Liver (tissue), 9 donors: Measurements from ENCODE around the gene ENPP3. TPM values are rescaled to one million over a fixed set of nuclear protein-coding genes. Genes with fewer than 3 reads are reported as not detected.
A peak's percentile ranks its signal among the peaks of the same experiment; 100 is the strongest.

Experiments
- DNase-seq: peaks from one replicate; pipeline ENCODE4 v3.0.0-alpha.2; 2017; ENCODE audit warnings: low spot score
- H3K27ac ChIP-seq, 2 donors: one replicate each; pipeline ENCODE4 v1.7.0; 2013; ENCODE audit warnings: inconsistent platforms in 2 of 2, low read length in 2 of 2, control low read depth in 1 of 2, low read depth in 1 of 2, mild to moderate bottlenecking in 1 of 2
- H3K27me3 ChIP-seq, 4 donors: one replicate each; pipeline versions ENCODE4 v1.6.1 to v1.7.0; 2013; ENCODE audit warnings: low read length in 3 of 4, inconsistent platforms in 1 of 4, mild to moderate bottlenecking in 1 of 4, moderate library complexity in 1 of 4; ENCODE audit not compliant: control insufficient read depth in 4 of 4, insufficient read depth in 4 of 4
- H3K36me3 ChIP-seq, 4 donors: one replicate each; pipeline versions ENCODE4 v1.6.1 to v1.7.0; 2013; ENCODE audit warnings: low read length in 3 of 4, mild to moderate bottlenecking in 3 of 4, low read depth in 1 of 4, moderate library complexity in 1 of 4; ENCODE audit not compliant: control insufficient read depth in 4 of 4, insufficient read depth in 3 of 4
- H3K4me1 ChIP-seq, 4 donors: one replicate each; pipeline versions ENCODE4 v1.6.1 to v1.7.0; 2013; ENCODE audit warnings: low read length in 3 of 4, mild to moderate bottlenecking in 3 of 4, moderate library complexity in 1 of 4; ENCODE audit not compliant: control insufficient read depth in 4 of 4, insufficient read depth in 4 of 4
- H3K4me3 ChIP-seq, 3 donors: one replicate each; pipeline versions ENCODE4 v1.6.1 to v1.7.0; 2013; ENCODE audit warnings: low read length in 3 of 3, control low read depth in 1 of 3, low read depth in 1 of 3, mild to moderate bottlenecking in 1 of 3
- H3K9ac ChIP-seq, 2 donors: one replicate each; pipeline ENCODE4 v1.7.0; 2013; ENCODE audit warnings: low read length in 2 of 2, mild to moderate bottlenecking in 2 of 2, moderate library complexity in 2 of 2, control low read depth in 1 of 2, low read depth in 1 of 2
- H3K9me3 ChIP-seq, 4 donors: one replicate each; pipeline versions ENCODE4 v1.6.1 to v1.7.0; 2013; ENCODE audit warnings: low read length in 3 of 4; ENCODE audit not compliant: control insufficient read depth in 4 of 4
- EGR1 ChIP-seq, 2 donors: IDR thresholded peaks; 2 replicates each; pipeline ENCODE4 v1.6.1; 2016 to 2018; ENCODE audit warnings: antibody characterized with exemption in 2 of 2, low read depth in 2 of 2
- FOXA1 ChIP-seq: IDR thresholded peaks from 2 replicates; pipeline ENCODE4 v1.6.1; 2016; ENCODE audit warnings: antibody characterized with exemption
- FOXA2 ChIP-seq: IDR thresholded peaks from 2 replicates; pipeline ENCODE4 v1.6.1; 2016; ENCODE audit warnings: antibody characterized with exemption
- GABPA ChIP-seq, 2 donors: IDR thresholded peaks in 1 of 2; conservative IDR thresholded peaks in 1 of 2; 2 replicates each; pipeline ENCODE4 v1.6.1; 2016; ENCODE audit warnings: antibody characterized with exemption in 2 of 2, mild to moderate bottlenecking in 1 of 2, moderate library complexity in 1 of 2
- HNF4A ChIP-seq, 2 donors: conservative IDR thresholded peaks; 2 replicates each; pipeline ENCODE4 v1.6.1; 2016; ENCODE audit warnings: antibody characterized with exemption in 2 of 2, mild to moderate bottlenecking in 2 of 2
- HNF4G ChIP-seq: IDR thresholded peaks from 2 replicates; pipeline ENCODE4 v1.6.1; 2016; ENCODE audit warnings: antibody characterized with exemption
- RAD21 ChIP-seq, 2 donors: IDR thresholded peaks; 2 replicates each; pipeline ENCODE4 v1.6.1; 2016; ENCODE audit warnings: antibody characterized with exemption in 2 of 2, mild to moderate bottlenecking in 2 of 2
- RXRA ChIP-seq, 2 donors: IDR thresholded peaks; 2 replicates each; pipeline ENCODE4 v1.6.1; 2017 to 2018; ENCODE audit warnings: antibody characterized with exemption in 2 of 2, mild to moderate bottlenecking in 1 of 2
- SP1 ChIP-seq: IDR thresholded peaks from 2 replicates; pipeline ENCODE4 v1.6.1; 2018; ENCODE audit warnings: antibody characterized with exemption, mild to moderate bottlenecking
- TAF1 ChIP-seq: conservative IDR thresholded peaks from 2 replicates; pipeline ENCODE4 v1.6.1; 2016; ENCODE audit warnings: antibody characterized with exemption, mild to moderate bottlenecking
- YY1 ChIP-seq: IDR thresholded peaks from 2 replicates; pipeline ENCODE4 v1.6.1; 2016; ENCODE audit warnings: antibody characterized with exemption, mild to moderate bottlenecking
- WGBS: extraction: QIAGEN DNeasy Blood & Tissue Kit; methylation state at CpG from one replicate; pipeline ENCODE4 v1.1.7; 2013; 5-methylcytosine and 5-hydroxymethylcytosine counted together
- polyA plus RNA-seq, 2 donors: library from polyadenylated mRNA; stranded (reverse) in 1 of 2; unstranded in 1 of 2; fragments of 200-250 nt in 1 of 2; fragments of >200 nt in 1 of 2; fragmentation: Nextera tagmentation in 1 of 2; extraction: Ambion mirVana in 1 of 2; gene quantifications; one replicate each; pipeline versions ENCODE4 v1.2.1 to v1.2.3, GENCODE V29; 2013 to 2015
- total RNA-seq, 2 donors: library from RNA; depleted of rRNA; stranded (reverse); fragments of >200 nt; gene quantifications; one replicate each; pipeline ENCODE4 v1.2.3, GENCODE V29; 2014
- TF ChIP-seq, protein P1 (sequence below): fragments of 150-350 bp; IDR thresholded peaks from 2 replicates; pipeline ENCODE4 v1.5.1; 2017; ENCODE audit warnings: improper control_type of control experiment, low read depth, low read length; ENCODE audit not compliant: missing input control
- TF ChIP-seq, protein P2 (sequence below): IDR thresholded peaks from 2 replicates; pipeline ENCODE4 v1.6.1; 2016; ENCODE audit warnings: antibody characterized with exemption
- TF ChIP-seq, protein P3 (sequence below): IDR thresholded peaks from 2 replicates; pipeline ENCODE4 v1.6.1; 2016; ENCODE audit warnings: antibody characterized with exemption
- donor health status: healthy.
- donor health status: healthy.
- donor health status: healthy.
- donor health status: healthy.
- donor health status: healthy.

Gene ENPP3
- total and polyA plus RNA-seq, 4 donors: 0.51 to 6.1 (median 1.1) TPM

DNA sequence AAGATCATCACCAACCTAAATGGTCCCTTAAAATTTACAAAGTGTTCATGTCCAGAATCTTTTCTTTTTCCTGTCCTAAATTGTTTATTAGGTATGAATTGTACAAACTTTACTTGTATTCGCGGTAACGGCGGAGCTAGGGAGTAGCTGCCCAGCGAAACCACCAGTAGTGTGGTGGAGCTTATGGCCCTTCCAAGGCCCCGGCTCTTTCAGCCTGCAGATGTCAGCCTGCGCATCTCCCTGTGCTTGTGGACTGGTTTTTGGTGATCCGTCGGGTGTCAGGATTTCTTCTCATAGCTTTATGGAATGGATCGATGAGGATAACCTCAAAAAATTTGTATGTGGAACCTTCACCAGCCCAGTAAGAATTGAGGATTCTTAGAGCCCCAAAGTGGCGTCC, 143.5 kb downstream of the ENPP3 start:
- no peak overlapping the region for H3K27ac ChIP-seq
- H3K4me3 ChIP-seq: no peak overlapping the region
- H3K27me3 ChIP-seq: no peaks in the 10 kb centered on the region
- H3K4me1 ChIP-seq: no peaks in the 10 kb centered on the region
- no peak overlapping the region for H3K9ac ChIP-seq
- no peak for DNase-seq
- TF ChIP-seq SP1: no peak
- no peak for TF ChIP-seq GABPA (IDR thresholded peaks at IDR 0.05 in 1 of 2, conservative IDR thresholded peaks at IDR 0.05 in 1 of 2)
- no peak for TF ChIP-seq YY1
- no peak for TF ChIP-seq EGR1 (IDR thresholded peaks at IDR 0.05; ENCODE audit: low read depth in 2 of 2)
- TF ChIP-seq HNF4G: no peak
- TF ChIP-seq FOXA1: no peak
- H3K9me3 ChIP-seq: no peaks in the 10 kb centered on the region
- 94% methylated on average over 11 of the region's 11 CpGs for WGBS
- H3K36me3 ChIP-seq: no peaks in the 10 kb centered on the region

DNA sequence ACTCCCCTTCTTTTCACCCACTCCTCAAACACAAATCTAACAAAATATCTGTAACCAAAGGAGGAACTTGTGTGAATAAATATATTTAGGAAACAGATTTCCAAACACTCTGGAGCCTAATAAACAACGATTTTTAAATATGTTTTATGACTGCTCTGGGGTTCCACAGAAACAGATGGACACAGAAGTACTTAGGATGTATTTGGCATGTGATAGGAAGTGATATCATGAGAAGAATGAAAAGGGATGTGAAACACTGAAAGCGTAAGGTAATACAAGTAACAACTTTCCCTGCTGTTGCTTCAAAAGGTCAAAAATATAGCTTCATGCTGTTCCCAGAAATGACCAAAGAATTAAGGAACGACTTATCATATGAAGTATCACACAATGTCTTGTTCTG, 144.6 kb downstream of the ENPP3 start:
- no peak for DNase-seq
- H3K27me3 ChIP-seq: no peaks in the 10 kb centered on the region
- 80% methylated on average over 3 of the region's 3 CpGs for WGBS
- no peak overlapping the region for H3K4me3 ChIP-seq
- TF ChIP-seq HNF4G (no peak), TAF1 (no peak), HNF4A (conservative IDR thresholded peaks at IDR 0.05) (no peak), FOXA2 (no peak), FOXA1 (no peak)
- H3K4me1 ChIP-seq: no peaks in the 10 kb centered on the region
- H3K9me3 ChIP-seq: no peaks in the 10 kb centered on the region
- H3K9ac ChIP-seq: no peak overlapping the region
- no peaks in the 10 kb centered on the region for H3K36me3 ChIP-seq
- no peak overlapping the region for H3K27ac ChIP-seq

DNA sequence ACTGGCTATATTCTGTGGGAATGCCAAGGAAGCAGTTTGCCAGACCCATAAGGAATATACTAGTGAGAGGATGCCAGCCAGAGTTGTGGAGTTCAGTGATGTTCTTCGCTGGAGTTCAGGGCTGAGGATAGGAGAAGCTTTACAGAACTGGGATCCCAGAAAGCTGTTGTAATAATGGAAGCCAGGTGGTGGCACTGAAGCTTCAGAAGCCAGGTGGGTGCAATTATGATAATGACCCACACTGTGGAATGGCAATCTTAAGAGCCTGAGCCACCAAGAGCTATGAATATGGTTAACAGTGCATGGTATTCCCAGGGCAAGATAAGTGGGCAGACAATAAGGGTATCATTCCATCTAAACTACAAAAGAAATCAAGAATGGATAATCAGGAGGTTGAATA, 145.7 kb downstream of the ENPP3 start:
- Histone ChIP-seq H3K36me3 (no peaks in the 10 kb centered on the region), H3K27me3 (no peaks in the 10 kb centered on the region), H3K9ac (no peak overlapping the region), H3K27ac (no peak overlapping the region), H3K9me3 (no peaks in the 10 kb centered on the region), H3K4me1 (no peaks in the 10 kb centered on the region), H3K4me3 (no peak overlapping the region)
- 68% methylated on average over 1 of the region's 1 CpG for WGBS
- no peak for DNase-seq
- TF ChIP-seq RXRA (IDR thresholded peaks at IDR 0.05): no peak
- no peak for TF ChIP-seq TAF1
- no peak for TF ChIP-seq HNF4G
- no peak for TF ChIP-seq FOXA2
- TF ChIP-seq RAD21 (IDR thresholded peaks at IDR 0.05): peak; percentile 90 to 91
- TF ChIP-seq, protein P1, sequence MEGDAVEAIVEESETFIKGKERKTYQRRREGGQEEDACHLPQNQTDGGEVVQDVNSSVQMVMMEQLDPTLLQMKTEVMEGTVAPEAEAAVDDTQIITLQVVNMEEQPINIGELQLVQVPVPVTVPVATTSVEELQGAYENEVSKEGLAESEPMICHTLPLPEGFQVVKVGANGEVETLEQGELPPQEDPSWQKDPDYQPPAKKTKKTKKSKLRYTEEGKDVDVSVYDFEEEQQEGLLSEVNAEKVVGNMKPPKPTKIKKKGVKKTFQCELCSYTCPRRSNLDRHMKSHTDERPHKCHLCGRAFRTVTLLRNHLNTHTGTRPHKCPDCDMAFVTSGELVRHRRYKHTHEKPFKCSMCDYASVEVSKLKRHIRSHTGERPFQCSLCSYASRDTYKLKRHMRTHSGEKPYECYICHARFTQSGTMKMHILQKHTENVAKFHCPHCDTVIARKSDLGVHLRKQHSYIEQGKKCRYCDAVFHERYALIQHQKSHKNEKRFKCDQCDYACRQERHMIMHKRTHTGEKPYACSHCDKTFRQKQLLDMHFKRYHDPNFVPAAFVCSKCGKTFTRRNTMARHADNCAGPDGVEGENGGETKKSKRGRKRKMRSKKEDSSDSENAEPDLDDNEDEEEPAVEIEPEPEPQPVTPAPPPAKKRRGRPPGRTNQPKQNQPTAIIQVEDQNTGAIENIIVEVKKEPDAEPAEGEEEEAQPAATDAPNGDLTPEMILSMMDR: peak; percentile 57
- TF ChIP-seq, protein P2, sequence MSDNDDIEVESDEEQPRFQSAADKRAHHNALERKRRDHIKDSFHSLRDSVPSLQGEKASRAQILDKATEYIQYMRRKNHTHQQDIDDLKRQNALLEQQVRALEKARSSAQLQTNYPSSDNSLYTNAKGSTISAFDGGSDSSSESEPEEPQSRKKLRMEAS: no peak
- no peak for TF ChIP-seq FOXA1
- TF ChIP-seq SP1: no peak
- TF ChIP-seq, protein P3, sequence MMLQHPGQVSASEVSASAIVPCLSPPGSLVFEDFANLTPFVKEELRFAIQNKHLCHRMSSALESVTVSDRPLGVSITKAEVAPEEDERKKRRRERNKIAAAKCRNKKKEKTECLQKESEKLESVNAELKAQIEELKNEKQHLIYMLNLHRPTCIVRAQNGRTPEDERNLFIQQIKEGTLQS: no peak
- TF ChIP-seq EGR1 (IDR thresholded peaks at IDR 0.05; ENCODE audit: low read depth in 2 of 2): no peak
